K562 (cell line): ENCODE measurements around the gene PAH. TPM values are rescaled to one million over a fixed set of nuclear protein-coding genes. Genes with fewer than 3 reads are reported as not detected.
A peak's percentile ranks its signal among the peaks of the same experiment; 100 is the strongest.

ENCODE experiments used
- ATAC-seq: fragments of 200-7000 bp; cut with Tn5 transposase; 3 replicates; pipeline ENCODE4 v1.9.1; 2020; ENCODE audit warnings: moderate library complexity
- BruUV-seq: library from RNA; stranded (reverse); fragments of 400-500 nt; replicated peaks from 2 replicates; lab custom pipeline; 2021; lab: Mats Ljungman, UMichigan
- CTCF ChIA-PET: fragments of 300-600 bp; formaldehyde crosslinking; extraction: SDS; loops from one replicate; lab custom pipeline; 2021; ENCODE audit warnings: low intra/inter-chr PET ratio; lab: Yijun Ruan, JAX
- POLR2A ChIA-PET: fragments of 300-600, 350-650 bp; sonication (Branson Sonifier 250); formaldehyde crosslinking; extraction: SDS; loops from one replicate; lab custom pipeline; 2021; ENCODE audit warnings: antibody characterized with exemption, inconsistent platforms; lab: Yijun Ruan, JAX
- DNase-seq, 4 experiments: peaks; one replicate each; pipeline versions ENCODE4 v3.0.0 to v3.0.0-alpha.2; 2011 to 2018; ENCODE audit warnings: low spot score in 3 of 4, mixed read lengths in 3 of 4; ENCODE audit errors: extremely low read depth in 1 of 4
- FAIRE-seq: peaks from 2 replicates; lab custom pipeline; 2011; peaks lifted over from hg19 to GRCh38; lab: Jason Lieb, UNC
- H2AFZ ChIP-seq: 2 replicates; pipeline ENCODE4 v1.6.0; 2011; ENCODE audit warnings: low read depth, low read length, control low read depth, inconsistent platforms
- H3K27ac ChIP-seq: fragments of 200-600 bp; 3 replicates; pipeline ENCODE4 v1.8.0; 2011; ENCODE audit warnings: low read depth, mild to moderate bottlenecking, control low read depth, inconsistent platforms, low read length, moderate library complexity, mixed read lengths; ENCODE audit errors: extremely low read depth
- H3K27me3 ChIP-seq, 2 experiments: fragments of 300-600 bp in 1 of 2; 2 replicates in 1 of 2; 3 replicates in 1 of 2; pipeline versions ENCODE4 v1.6.0 to v1.8.0; 2011; ENCODE audit warnings: inconsistent platforms in 2 of 2, low read length in 2 of 2, mild to moderate bottlenecking in 1 of 2, mixed read lengths in 1 of 2, moderate library complexity in 1 of 2; ENCODE audit not compliant: control insufficient read depth in 2 of 2, insufficient read depth in 2 of 2
- H3K36me3 ChIP-seq: fragments of 300-600 bp; 3 replicates; pipeline ENCODE4 v1.8.0; 2011; ENCODE audit warnings: mild to moderate bottlenecking, low read length, inconsistent platforms; ENCODE audit not compliant: control insufficient read depth, insufficient read depth
- H3K4me1 ChIP-seq, 2 experiments: fragments of 200-600 bp in 1 of 2; replicated peaks in 1 of 2; 2 replicates in 1 of 2; 3 replicates in 1 of 2; pipeline versions ENCODE4 v1.5.1 to v1.8.0; 2011; ENCODE audit warnings: inconsistent platforms in 2 of 2, low read length in 2 of 2, mild to moderate bottlenecking in 1 of 2, mixed read lengths in 1 of 2, moderate library complexity in 1 of 2; ENCODE audit not compliant: control insufficient read depth in 2 of 2, insufficient read depth in 2 of 2
- H3K4me2 ChIP-seq: 2 replicates; pipeline ENCODE4 v1.6.1; 2011; ENCODE audit warnings: low read length, control low read depth, inconsistent platforms, mixed read lengths; ENCODE audit not compliant: insufficient read depth
- H3K4me3 ChIP-seq: fragments of 200-600 bp; sonication (generic), shearing (Covaris generic); 2 replicates; pipeline ENCODE4 v1.5.1; 2016; ENCODE audit warnings: control low read depth, inconsistent platforms
- H3K79me2 ChIP-seq: fragments of 200-600 bp; 3 replicates; pipeline ENCODE4 v1.8.0; 2011; ENCODE audit warnings: low read length, inconsistent platforms; ENCODE audit not compliant: control insufficient read depth, insufficient read depth
- H3K9ac ChIP-seq, 2 experiments: 2 replicates each; pipeline versions ENCODE4 v1.6.0 to v1.6.1; 2011; ENCODE audit warnings: low read depth in 2 of 2, low read length in 2 of 2, control low read depth in 1 of 2, inconsistent platforms in 1 of 2, mild to moderate bottlenecking in 1 of 2, mixed read lengths in 1 of 2; ENCODE audit not compliant: insufficient read depth in 1 of 2
- H3K9me1 ChIP-seq: one replicate; pipeline ENCODE4 v1.6.0; 2011; ENCODE audit warnings: inconsistent platforms, mild to moderate bottlenecking, low read length, moderate library complexity; ENCODE audit not compliant: control insufficient read depth, insufficient read depth
- H3K9me3 ChIP-seq: replicated peaks from 2 replicates; pipeline ENCODE4 v1.5.1; 2011; ENCODE audit warnings: low read depth, low read length, inconsistent platforms; ENCODE audit not compliant: control insufficient read depth, insufficient read depth
- H4K20me1 ChIP-seq: replicated peaks from 2 replicates; pipeline ENCODE4 v1.6.1; 2011; ENCODE audit warnings: low read length, inconsistent platforms, mixed read lengths; ENCODE audit not compliant: control insufficient read depth, insufficient read depth
- ATF6 ChIP-seq: sonication (generic); formaldehyde crosslinking; IDR thresholded peaks from 2 replicates; pipeline ENCODE4 v1.4.0; 2020; ENCODE audit warnings: mild to moderate bottlenecking, missing genetic modification reagents
- CREB3L1 ChIP-seq: fragments of 450-650 bp; IDR thresholded peaks from 2 replicates; pipeline ENCODE4 v1.6.1; 2014; ENCODE audit warnings: low read depth, mild to moderate bottlenecking, moderate library complexity, borderline replicate concordance
- KHSRP ChIP-seq: fragments of 450-650 bp; IDR thresholded peaks from 2 replicates; pipeline ENCODE4 v1.6.1; 2017
- NEUROD1 ChIP-seq: fragments of 150-350 bp; IDR thresholded peaks from 2 replicates; pipeline ENCODE4 v1.6.1; 2014; ENCODE audit warnings: borderline replicate concordance, low read length, low read depth; ENCODE audit not compliant: partially characterized antibody
- PRDM10 ChIP-seq: fragments of 450-650 bp; IDR thresholded peaks from 2 replicates; pipeline ENCODE4 v1.6.1; 2018; ENCODE audit not compliant: partially characterized antibody
- RAD21 ChIP-seq, 2 experiments: fragments of 250-450 bp in 1 of 2; fragments of 450-650 bp in 1 of 2; sonication (Bioruptor Pico) in 1 of 2; formaldehyde crosslinking in 1 of 2; IDR thresholded peaks in 1 of 2; conservative IDR thresholded peaks in 1 of 2; 2 replicates each; pipeline versions ENCODE4 v1.4.0 to v1.8.0; 2020 to 2022; ENCODE audit warnings: mild to moderate bottlenecking in 2 of 2, moderate library complexity in 1 of 2
- TBL1XR1 ChIP-seq, 2 experiments: IDR thresholded peaks; 2 replicates each; pipeline ENCODE4 v1.6.1; 2012; ENCODE audit warnings: improper control_type of control experiment in 2 of 2, low read length in 2 of 2, mild to moderate bottlenecking in 1 of 2
- ZNF354B ChIP-seq: fragments of 250-450 bp; sonication (Bioruptor Pico); IDR thresholded peaks from 2 replicates; pipeline ENCODE4 v1.4.0; 2020
- WGBS: fragments of 100-300 bp; shearing (Covaris generic); methylation state at CpG from one replicate; pipeline ENCODE4 v1.1.6; 2016; ENCODE audit warnings: low coverage, mixed read lengths; ENCODE audit not compliant: insufficient coverage; ENCODE audit errors: missing lambda C conversion rate; 5-methylcytosine and 5-hydroxymethylcytosine counted together
- in situ Hi-C: fragments of 300-500 bp; cut with MboI; formaldehyde crosslinking; loops from 4 replicates; pipeline ENCODE4 v1.15.0; 2018; ENCODE audit warnings: inconsistent platforms, mixed read lengths
- intact Hi-C: fragments of 100-400 bp; cut with micrococcal nuclease; formaldehyde crosslinking; loops from 2 replicates; pipeline ENCODE4 v1.14.2; 2022
- polyA plus RNA-seq, 8 experiments: library from polyadenylated mRNA; depleted of rRNA in 4 of 8; stranded (reverse) in 5 of 8; unstranded in 3 of 8; fragments of >200 nt; fragmentation: Nextera tagmentation in 2 of 8; fragmentation: Illumina TruSeq in 1 of 8; extraction: Ambion mirVana in 2 of 8; extraction: Trizol in 1 of 8; gene quantifications; 2 replicates each; pipeline versions ENCODE4 v1.2.1 to v1.2.3, GENCODE V29; 2011 to 2014; ENCODE audit warnings: inconsistent platforms in 1 of 8, missing spikeins in 1 of 8
- total RNA-seq, 7 experiments: library from RNA; depleted of rRNA in 6 of 7; stranded (reverse); fragments of >200 nt in 6 of 7; fragmentation: Illumina TruSeq in 2 of 7; extraction: Trizol in 2 of 7; gene quantifications; 2 replicates each; pipeline versions ENCODE4 v1.2.1 to v1.2.3, GENCODE V29; 2011 to 2021; ENCODE audit warnings: low replicate concordance in 1 of 7

Gene PAH
- total and polyA plus RNA-seq, 9 of the 15 experiments (the other 6 are each of a cell fraction or from before 2014, with no cell fraction given), result 0.13 to 0.75 (median 0.69) TPM; not detected in 6

DNA sequence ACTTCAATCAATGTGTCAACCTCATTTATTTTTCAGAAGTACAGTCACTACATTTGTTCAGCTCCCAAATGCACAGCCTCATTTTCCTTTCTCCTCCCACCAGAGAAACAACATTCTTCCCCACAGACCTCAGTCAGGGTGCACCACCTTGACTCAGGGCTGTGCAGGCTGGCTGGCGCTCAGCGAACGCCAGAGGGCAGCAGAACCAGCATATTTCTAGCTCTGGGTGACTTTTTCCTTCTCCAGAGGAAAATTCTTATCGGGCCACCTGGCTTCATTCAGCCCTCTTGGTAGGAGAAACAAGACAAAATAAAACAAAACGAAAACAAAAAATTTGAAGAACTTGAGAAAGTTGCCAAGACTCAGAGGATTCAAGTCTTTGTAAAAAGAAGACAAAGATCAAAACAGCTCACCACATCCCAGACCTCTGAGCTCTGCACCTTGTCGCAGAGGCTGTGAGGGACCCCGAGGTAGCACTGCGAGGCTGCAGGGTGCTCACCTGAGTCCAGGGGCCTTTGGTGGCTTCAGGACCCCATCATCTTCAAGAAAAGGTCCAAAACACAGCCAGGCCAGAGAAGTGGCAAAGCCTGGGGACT is 33.7 kb downstream of the PAH start:
- FAIRE-seq (peak; percentile 75), DNase-seq (peak; percentile 44 to 64 (median 59)), ATAC-seq (peak; percentile 96)
- Histone ChIP-seq H3K9me3 (no peaks in the 10 kb centered on the region), H3K27ac (no peak overlapping the region), H3K36me3 (no peaks in the 10 kb centered on the region), H4K20me1 (no peaks in the 10 kb centered on the region), H3K79me2 (no peaks in the 10 kb centered on the region), H3K27me3 (no peaks in the 10 kb centered on the region), H3K9me1 (no peaks in the 10 kb centered on the region), H3K4me3 (no peak overlapping the region), H2AFZ (no peak overlapping the region), H3K9ac (no peak overlapping the region), H3K4me2 (no peak overlapping the region), H3K4me1 (no peaks in the 10 kb centered on the region)
- ChIA-PET CTCF (interaction anchor here (1.4 to 1.6 kb wide), 2 partner anchors 57 to 665 kb away, joined by 8 to 10 read pairs; no protein-coding TSS in a partner anchor), POLR2A (interaction anchor here (0.6 to 0.7 kb wide), 2 partner anchors 71 to 821 kb away, joined by 3 read pairs; partner anchors contain the start of gene WASHC3)
- in situ Hi-C loops (no loop called here), intact Hi-C loops (loop anchor here (1.0 to 5.0 kb wide), 3 partner anchors 64 to 749 kb away; no protein-coding TSS in a partner anchor)
- BruUV-seq, result no TSS peak
- WGBS, result 6% methylated on average over 8 of the region's 8 CpGs
- no peak for TF ChIP-seq CREB3L1
- TF ChIP-seq RAD21 (CRISPR knock-in tag; conservative IDR thresholded peaks at IDR 0.05 in 1 of 2, IDR thresholded peaks at IDR 0.05 in 1 of 2), result peak; percentile 63 to 68
- no peak for TF ChIP-seq PRDM10
- no peak for TF ChIP-seq NEUROD1
- TF ChIP-seq KHSRP, result no peak
- TF ChIP-seq ZNF354B (CRISPR knock-in tag), result no peak
- TF ChIP-seq TBL1XR1 (IDR thresholded peaks at IDR 0.05; ENCODE audit: low read length in 2 of 2), result no peak
- no peak for TF ChIP-seq ATF6 (CRISPR knock-in tag)
